Measurements from ENCODE around the gene LKAAEAR1. TPM values are rescaled to one million over a fixed set of nuclear protein-coding genes. Genes with fewer than 3 reads are reported as not detected.
A peak's percentile ranks its signal among the peaks of the same experiment; 100 is the strongest.

Gene LKAAEAR1
- total and polyA plus RNA-seq, 2 of the 13 experiments (the other 11 are each of a cell fraction or from before 2014, with no cell fraction given), result not detected

DNA sequence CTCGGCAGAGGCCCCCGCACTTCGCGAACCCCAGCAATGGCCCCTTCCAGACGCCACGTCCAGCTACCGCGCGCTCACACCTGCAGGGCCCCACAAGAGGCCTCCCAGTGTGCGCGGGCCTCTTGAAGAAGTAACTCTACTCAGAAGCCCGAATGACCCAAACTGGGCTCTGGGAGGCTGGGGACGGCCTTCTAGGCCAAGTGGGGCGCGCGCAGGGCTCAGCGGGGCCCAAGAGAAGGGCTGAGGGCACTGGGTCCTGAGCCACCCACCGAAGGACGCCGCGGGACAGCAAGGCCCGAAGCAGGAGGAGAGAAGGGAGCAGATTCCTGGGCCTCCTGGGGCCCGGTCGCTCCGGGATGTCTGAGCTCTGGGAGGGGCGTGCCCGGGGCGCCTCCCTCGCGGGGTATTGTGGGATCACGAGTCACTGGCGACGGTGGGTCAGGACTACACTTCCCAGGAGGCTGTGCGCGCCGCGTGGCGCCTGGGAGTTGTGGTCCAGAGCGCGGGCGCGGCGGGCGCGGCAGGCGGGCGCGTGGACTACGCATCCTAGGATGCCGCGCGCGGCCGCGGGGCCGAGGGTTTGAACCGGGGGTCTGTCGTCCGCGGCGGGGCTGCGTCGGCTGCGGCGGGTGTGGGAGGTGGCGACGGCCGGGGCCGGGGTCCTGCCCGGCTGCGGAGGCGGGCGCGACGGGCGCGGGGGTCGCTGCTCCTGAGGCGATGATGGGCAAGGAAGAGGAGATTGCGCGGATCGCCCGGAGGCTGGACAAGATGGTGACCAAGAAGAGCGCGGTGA is 21.4 kb downstream of the LKAAEAR1 start, which contains the start of gene TCEA2 (continued):
- TF ChIP-seq, protein P1, sequence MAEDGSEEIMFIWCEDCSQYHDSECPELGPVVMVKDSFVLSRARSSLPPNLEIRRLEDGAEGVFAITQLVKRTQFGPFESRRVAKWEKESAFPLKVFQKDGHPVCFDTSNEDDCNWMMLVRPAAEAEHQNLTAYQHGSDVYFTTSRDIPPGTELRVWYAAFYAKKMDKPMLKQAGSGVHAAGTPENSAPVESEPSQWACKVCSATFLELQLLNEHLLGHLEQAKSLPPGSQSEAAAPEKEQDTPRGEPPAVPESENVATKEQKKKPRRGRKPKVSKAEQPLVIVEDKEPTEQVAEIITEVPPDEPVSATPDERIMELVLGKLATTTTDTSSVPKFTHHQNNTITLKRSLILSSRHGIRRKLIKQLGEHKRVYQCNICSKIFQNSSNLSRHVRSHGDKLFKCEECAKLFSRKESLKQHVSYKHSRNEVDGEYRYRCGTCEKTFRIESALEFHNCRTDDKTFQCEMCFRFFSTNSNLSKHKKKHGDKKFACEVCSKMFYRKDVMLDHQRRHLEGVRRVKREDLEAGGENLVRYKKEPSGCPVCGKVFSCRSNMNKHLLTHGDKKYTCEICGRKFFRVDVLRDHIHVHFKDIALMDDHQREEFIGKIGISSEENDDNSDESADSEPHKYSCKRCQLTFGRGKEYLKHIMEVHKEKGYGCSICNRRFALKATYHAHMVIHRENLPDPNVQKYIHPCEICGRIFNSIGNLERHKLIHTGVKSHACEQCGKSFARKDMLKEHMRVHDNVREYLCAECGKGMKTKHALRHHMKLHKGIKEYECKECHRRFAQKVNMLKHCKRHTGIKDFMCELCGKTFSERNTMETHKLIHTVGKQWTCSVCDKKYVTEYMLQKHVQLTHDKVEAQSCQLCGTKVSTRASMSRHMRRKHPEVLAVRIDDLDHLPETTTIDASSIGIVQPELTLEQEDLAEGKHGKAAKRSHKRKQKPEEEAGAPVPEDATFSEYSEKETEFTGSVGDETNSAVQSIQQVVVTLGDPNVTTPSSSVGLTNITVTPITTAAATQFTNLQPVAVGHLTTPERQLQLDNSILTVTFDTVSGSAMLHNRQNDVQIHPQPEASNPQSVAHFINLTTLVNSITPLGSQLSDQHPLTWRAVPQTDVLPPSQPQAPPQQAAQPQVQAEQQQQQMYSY (CRISPR knock-in tag; IDR thresholded peaks at IDR 0.05), result peak; percentile 62; the same call in 1 of the 2 replicates
- TF ChIP-seq SAFB2 (CRISPR knock-in tag; IDR thresholded peaks at IDR 0.05; ENCODE audit: borderline replicate concordance, low read depth) (peak; percentile 98), FOXK1 (CRISPR knock-in tag; IDR thresholded peaks at IDR 0.05; ENCODE audit: borderline replicate concordance, low read depth) (peak; percentile 91; the same call in 1 of the 2 replicates), TOPORS (CRISPR knock-in tag; IDR thresholded peaks at IDR 0.05) (0 out of 2 replicates have a peak, but pooled peaks have one; percentile 11), ZNF543 (CRISPR knock-in tag; IDR thresholded peaks at IDR 0.05) (peak; percentile 55; the same call in 1 of the 2 replicates), ZBTB1 (CRISPR knock-in tag; IDR thresholded peaks at IDR 0.05; ENCODE audit: borderline replicate concordance) (peak; percentile 12; the same call in 1 of the 2 replicates), ETV5 (CRISPR knock-in tag; IDR thresholded peaks at IDR 0.05; ENCODE audit: borderline replicate concordance) (peak; percentile 61; the same call in 1 of the 2 replicates), HNRNPUL1 (IDR thresholded peaks at IDR 0.05; ENCODE audit: low read depth, low read length) (no peak), ZNF12 (CRISPR knock-in tag; IDR thresholded peaks at IDR 0.05) (no peak; the same call in 1 of the 2 replicates), HOXA7 (CRISPR knock-in tag; IDR thresholded peaks at IDR 0.05) (no peak), CBX1 (IDR thresholded peaks at IDR 0.05; ENCODE audit: low read depth) (peak; percentile 96), AGO2 (optimal IDR thresholded peaks at IDR 0.05; ENCODE audit: low read depth, low read length) (peak; percentile 98), ZNF737 (CRISPR knock-in tag; IDR thresholded peaks at IDR 0.05; ENCODE audit: borderline replicate concordance) (peak; percentile 93; the same call in 1 of the 2 replicates), ZNF841 (CRISPR knock-in tag; IDR thresholded peaks at IDR 0.05; ENCODE audit: borderline replicate concordance) (0 out of 2 replicates have a peak, but pooled peaks have one; percentile 74), SIN3B (IDR thresholded peaks at IDR 0.05; ENCODE audit: low read length) (peak; percentile 59; the same call in 1 of the 2 replicates), PAWR (CRISPR knock-in tag; IDR thresholded peaks at IDR 0.05; ENCODE audit: borderline replicate concordance) (peak; percentile 96), FOXM1 (CRISPR knock-in tag; IDR thresholded peaks at IDR 0.05) (no peak; the same call in 1 of the 2 replicates)
- TF ChIP-seq, protein P2, sequence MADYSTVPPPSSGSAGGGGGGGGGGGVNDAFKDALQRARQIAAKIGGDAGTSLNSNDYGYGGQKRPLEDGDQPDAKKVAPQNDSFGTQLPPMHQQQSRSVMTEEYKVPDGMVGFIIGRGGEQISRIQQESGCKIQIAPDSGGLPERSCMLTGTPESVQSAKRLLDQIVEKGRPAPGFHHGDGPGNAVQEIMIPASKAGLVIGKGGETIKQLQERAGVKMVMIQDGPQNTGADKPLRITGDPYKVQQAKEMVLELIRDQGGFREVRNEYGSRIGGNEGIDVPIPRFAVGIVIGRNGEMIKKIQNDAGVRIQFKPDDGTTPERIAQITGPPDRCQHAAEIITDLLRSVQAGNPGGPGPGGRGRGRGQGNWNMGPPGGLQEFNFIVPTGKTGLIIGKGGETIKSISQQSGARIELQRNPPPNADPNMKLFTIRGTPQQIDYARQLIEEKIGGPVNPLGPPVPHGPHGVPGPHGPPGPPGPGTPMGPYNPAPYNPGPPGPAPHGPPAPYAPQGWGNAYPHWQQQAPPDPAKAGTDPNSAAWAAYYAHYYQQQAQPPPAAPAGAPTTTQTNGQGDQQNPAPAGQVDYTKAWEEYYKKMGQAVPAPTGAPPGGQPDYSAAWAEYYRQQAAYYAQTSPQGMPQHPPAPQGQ (CRISPR knock-in tag; IDR thresholded peaks at IDR 0.05; ENCODE audit: borderline replicate concordance), result no peak
- TF ChIP-seq, protein P3, sequence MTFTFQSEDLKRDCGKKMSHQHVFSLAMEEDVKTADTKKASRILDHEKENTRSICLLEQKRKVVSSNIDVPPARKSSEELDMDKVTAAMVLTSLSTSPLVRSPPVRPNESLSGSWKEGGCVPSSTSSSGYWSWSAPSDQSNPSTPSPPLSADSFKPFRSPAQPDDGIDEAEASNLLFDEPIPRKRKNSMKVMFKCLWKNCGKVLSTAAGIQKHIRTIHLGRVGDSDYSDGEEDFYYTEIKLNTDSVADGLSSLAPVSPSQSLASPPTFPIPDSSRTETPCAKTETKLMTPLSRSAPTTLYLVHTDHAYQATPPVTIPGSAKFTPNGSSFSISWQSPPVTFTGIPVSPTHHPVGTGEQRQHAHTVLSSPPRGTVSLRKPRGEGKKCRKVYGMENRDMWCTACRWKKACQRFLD (CRISPR knock-in tag; IDR thresholded peaks at IDR 0.05; ENCODE audit: borderline replicate concordance), result no peak
- TF ChIP-seq, protein P4, sequence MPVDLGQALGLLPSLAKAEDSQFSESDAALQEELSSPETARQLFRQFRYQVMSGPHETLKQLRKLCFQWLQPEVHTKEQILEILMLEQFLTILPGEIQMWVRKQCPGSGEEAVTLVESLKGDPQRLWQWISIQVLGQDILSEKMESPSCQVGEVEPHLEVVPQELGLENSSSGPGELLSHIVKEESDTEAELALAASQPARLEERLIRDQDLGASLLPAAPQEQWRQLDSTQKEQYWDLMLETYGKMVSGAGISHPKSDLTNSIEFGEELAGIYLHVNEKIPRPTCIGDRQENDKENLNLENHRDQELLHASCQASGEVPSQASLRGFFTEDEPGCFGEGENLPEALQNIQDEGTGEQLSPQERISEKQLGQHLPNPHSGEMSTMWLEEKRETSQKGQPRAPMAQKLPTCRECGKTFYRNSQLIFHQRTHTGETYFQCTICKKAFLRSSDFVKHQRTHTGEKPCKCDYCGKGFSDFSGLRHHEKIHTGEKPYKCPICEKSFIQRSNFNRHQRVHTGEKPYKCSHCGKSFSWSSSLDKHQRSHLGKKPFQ (CRISPR knock-in tag; IDR thresholded peaks at IDR 0.05; ENCODE audit: insufficient replicate concordance), result peak; percentile 72

Data from HepG2 (cell line).